GM12878 (cell line): ENCODE data around the gene CRYGS. TPM values are rescaled to one million over a fixed set of nuclear protein-coding genes. Genes with fewer than 3 reads are reported as not detected.
A peak's percentile ranks its signal among the peaks of the same experiment; 100 is the strongest.

ENCODE experiments used
- BCL3 ChIP-seq: IDR thresholded peaks from 2 replicates; pipeline ENCODE4 v1.6.1; 2011; ENCODE audit warnings: borderline replicate concordance, low read depth, mild to moderate bottlenecking, moderate library complexity, low read length; ENCODE audit not compliant: insufficient read depth, poor library complexity, severe bottlenecking
- BHLHE40 ChIP-seq, 2 experiments: fragments of 450-650 bp in 1 of 2; IDR thresholded peaks; 2 replicates each; pipeline ENCODE4 v1.6.1; 2011 to 2017; ENCODE audit warnings: low read depth in 2 of 2, borderline replicate concordance in 1 of 2, improper control_type of control experiment in 1 of 2, low read length in 1 of 2, mild to moderate bottlenecking in 1 of 2
- BMI1 ChIP-seq: fragments of 450-650 bp; IDR thresholded peaks from 2 replicates; pipeline ENCODE4 v1.6.1; 2016; ENCODE audit warnings: mild to moderate bottlenecking, moderate library complexity, borderline replicate concordance
- CEBPB ChIP-seq, 2 experiments: fragments of 150-350 bp in 1 of 2; IDR thresholded peaks; 2 replicates each; pipeline ENCODE4 v1.6.1; 2012 to 2014; ENCODE audit warnings: low read depth in 2 of 2, low read length in 2 of 2, borderline replicate concordance in 1 of 2, inconsistent platforms in 1 of 2
- CHD1 ChIP-seq: IDR thresholded peaks from 2 replicates; pipeline ENCODE4 v1.6.1; 2012; ENCODE audit warnings: low read depth, low read length, improper control_type of control experiment
- CHD2 ChIP-seq: IDR thresholded peaks from 2 replicates; pipeline ENCODE4 v1.6.1; 2011; ENCODE audit warnings: low read depth, low read length, improper control_type of control experiment, borderline replicate concordance
- EED ChIP-seq: sonication (generic); IDR thresholded peaks from 2 replicates; pipeline ENCODE4 v1.6.1; 2016; ENCODE audit warnings: antibody characterized with exemption, low read depth
- HSF1 ChIP-seq: fragments of 150-350 bp; IDR thresholded peaks from 2 replicates; pipeline ENCODE4 v1.6.1; 2014; ENCODE audit warnings: mild to moderate bottlenecking, low read depth, low read length
- IRF5 ChIP-seq: fragments of 450-650 bp; IDR thresholded peaks from 2 replicates; pipeline ENCODE4 v1.6.1; 2017; ENCODE audit warnings: borderline replicate concordance
- NBN ChIP-seq: fragments of 450-650 bp; IDR thresholded peaks from 2 replicates; pipeline ENCODE4 v1.6.1; 2016
- PAX8 ChIP-seq: fragments of 450-650 bp; IDR thresholded peaks from 2 replicates; pipeline ENCODE4 v1.6.1; 2017; ENCODE audit warnings: mild to moderate bottlenecking, moderate library complexity
- POLR2A ChIP-seq: IDR thresholded peaks from 2 replicates; pipeline ENCODE4 v1.6.1; 2011; ENCODE audit warnings: low read depth, mild to moderate bottlenecking, low read length
- SIX5 ChIP-seq: IDR thresholded peaks from 2 replicates; pipeline ENCODE4 v1.6.1; 2011; ENCODE audit warnings: mild to moderate bottlenecking, low read depth, low read length, moderate library complexity; ENCODE audit not compliant: severe bottlenecking
- STAT3 ChIP-seq: IDR thresholded peaks from 2 replicates; pipeline ENCODE4 v1.6.1; 2011; ENCODE audit warnings: low read depth, low read length, improper control_type of control experiment
- WRNIP1 ChIP-seq: IDR thresholded peaks from 2 replicates; pipeline ENCODE4 v1.6.1; 2011; ENCODE audit warnings: low read depth, low read length, improper control_type of control experiment, borderline replicate concordance
- ZBTB11 ChIP-seq: fragments of 450-650 bp; formaldehyde crosslinking; IDR thresholded peaks from 2 replicates; pipeline ENCODE4 v1.5.0; 2022; ENCODE audit warnings: mild to moderate bottlenecking, missing genetic modification characterization
- ZNF687 ChIP-seq: fragments of 450-650 bp; IDR thresholded peaks from 2 replicates; pipeline ENCODE4 v1.6.1; 2017; ENCODE audit warnings: mild to moderate bottlenecking, moderate library complexity
- polyA plus RNA-seq, 11 experiments: library from polyadenylated mRNA; depleted of rRNA in 4 of 11; unstranded in 6 of 11; stranded (reverse) in 5 of 11; fragments of >200 nt; fragmentation: Nextera tagmentation in 4 of 11; fragmentation: Illumina TruSeq in 1 of 11; extraction: Ambion mirVana in 4 of 11; extraction: Trizol in 1 of 11; gene quantifications; 1 replicate in 1 of 11; 2 replicates in 10 of 11; pipeline versions ENCODE4 v1.2.1 to v1.2.3, GENCODE V29; 2011 to 2016; ENCODE audit warnings: inconsistent platforms in 2 of 11, missing spikeins in 2 of 11, low read depth in 1 of 11
- total RNA-seq, 4 experiments: library from RNA; depleted of rRNA in 3 of 4; stranded (reverse); fragments of >200 nt in 3 of 4; fragmentation: Illumina TruSeq in 1 of 4; extraction: Trizol in 1 of 4; gene quantifications; 2 replicates each; pipeline versions ENCODE4 v1.2.1 to v1.2.3, GENCODE V29; 2013 to 2021

The CRYGS gene
- total and polyA plus RNA-seq, 10 of the 15 experiments (the other 5 are each of a cell fraction or from before 2014, with no cell fraction given) = 1.1 to 6.0 (median 2.5) TPM

- no peak for TF ChIP-seq BMI1
- peak; percentile 59 for TF ChIP-seq EED
- TF ChIP-seq WRNIP1 = no peak
- TF ChIP-seq NBN = no peak
- TF ChIP-seq HSF1 = no peak
- TF ChIP-seq CHD2 = no peak
- TF ChIP-seq PAX8 = no peak
- TF ChIP-seq ZNF687 = no peak
- TF ChIP-seq BCL3 = peak; percentile 68
- TF ChIP-seq BHLHE40 (IDR thresholded peaks at IDR 0.05; ENCODE audit: borderline replicate concordance in 1 of 2, low read depth in 2 of 2, low read length in 1 of 2) = 0 out of 4 replicates have a peak, but pooled peaks of 1 of the 2 experiments have one; percentile 24
- no peak for TF ChIP-seq POLR2A
- no peak for TF ChIP-seq IRF5
- no peak for TF ChIP-seq SIX5
- TF ChIP-seq STAT3 = no peak
- no peak for TF ChIP-seq ZBTB11 (CRISPR knock-in tag)
- TF ChIP-seq CEBPB (IDR thresholded peaks at IDR 0.05; ENCODE audit: borderline replicate concordance in 1 of 2, low read depth in 2 of 2, low read length in 2 of 2) = no peak
- TF ChIP-seq CHD1 = no peak
Observed at GRCh38 chr3:186510374-186511079, 33.7 kb downstream of the CRYGS start (continued).
